GM11168 (cell line): ENCODE measurements around the gene OR6C68.
"Not testable (repeated sequence)": the region's sequence is repeated elsewhere in the genome, so short reads cannot be mapped to it uniquely, and the experiment has no call there.

Source experiments
- in situ Hi-C: fragments of 300-500 bp; cut with MboI; formaldehyde crosslinking; loops from one replicate; pipeline ENCODE4 v1.12.0; 2022; ENCODE audit warnings: low sequenced_read_pairs; ENCODE audit not compliant: unreplicated experiment

Gene OR6C68

DNA sequence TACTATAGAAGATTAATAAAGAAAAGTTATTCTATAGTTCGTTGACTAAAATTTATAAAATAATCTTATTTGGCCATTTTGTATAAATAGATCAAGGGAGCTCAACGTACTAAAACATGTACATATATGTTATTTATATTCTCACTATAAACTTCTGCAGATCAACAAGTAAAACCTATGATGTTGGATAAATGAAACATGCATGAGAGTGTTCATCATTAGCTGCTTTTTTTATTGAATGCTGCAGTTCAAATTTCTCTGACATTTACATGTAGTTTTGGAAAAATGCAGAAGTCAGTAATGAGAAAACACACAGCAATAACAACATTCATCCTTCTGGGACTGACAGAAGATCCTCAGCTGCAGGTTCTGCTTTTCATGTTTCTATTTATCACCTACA is at the start of gene OR6C68:
OR6C68 (plus strand) TSS at position 301 of the 400 bp plus-strand sequence; CDS start at position 301, 0 bp downstream.
- in situ Hi-C loops: no loop called here

DNA sequence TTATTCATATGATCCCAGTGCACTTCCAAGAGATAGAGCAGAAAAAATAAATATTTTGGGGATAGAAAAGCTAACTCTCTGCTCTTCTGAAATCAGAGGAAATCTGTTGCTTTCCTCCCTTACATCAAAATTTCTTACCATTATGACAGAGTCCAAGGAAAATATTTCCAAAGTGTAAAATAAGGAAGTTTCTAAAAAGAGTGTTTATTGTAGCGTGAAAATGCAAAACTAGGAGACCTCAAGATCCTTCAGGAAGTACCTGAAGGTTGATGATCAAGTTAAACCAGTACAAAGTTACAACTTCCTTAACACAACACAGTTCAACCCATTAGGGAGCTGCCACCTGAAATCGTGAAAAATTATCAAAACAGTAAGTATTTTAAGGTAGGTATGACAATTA is 48.4 kb upstream of the OR6C68 start, which contains the start of gene OR6C2:
OR6C2 (plus strand) TSS at position 301 of the 400 bp plus-strand sequence. CDS start 8,138 bp downstream, outside the sequence.
- in situ Hi-C loops: no loop called here

DNA sequence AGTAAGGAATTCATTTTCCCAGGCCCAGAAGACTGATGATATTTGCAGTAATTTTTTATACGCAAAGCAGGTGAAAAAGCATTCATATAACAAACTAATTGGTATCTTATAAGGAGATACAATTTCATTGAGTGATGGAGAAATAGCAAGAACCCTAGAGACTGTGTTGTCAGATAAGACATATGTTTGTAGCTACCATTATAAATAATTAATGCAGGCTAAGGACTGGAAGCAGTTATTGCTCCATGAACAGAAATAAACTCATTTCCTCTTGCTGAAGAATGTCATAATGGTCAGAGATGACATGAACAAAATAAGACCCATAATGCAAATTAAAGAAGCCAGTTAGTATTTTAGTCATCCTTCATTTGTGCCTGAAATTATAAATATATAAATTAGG is 46.8 kb upstream of the OR6C68 start:
- in situ Hi-C loops: no loop called here

DNA sequence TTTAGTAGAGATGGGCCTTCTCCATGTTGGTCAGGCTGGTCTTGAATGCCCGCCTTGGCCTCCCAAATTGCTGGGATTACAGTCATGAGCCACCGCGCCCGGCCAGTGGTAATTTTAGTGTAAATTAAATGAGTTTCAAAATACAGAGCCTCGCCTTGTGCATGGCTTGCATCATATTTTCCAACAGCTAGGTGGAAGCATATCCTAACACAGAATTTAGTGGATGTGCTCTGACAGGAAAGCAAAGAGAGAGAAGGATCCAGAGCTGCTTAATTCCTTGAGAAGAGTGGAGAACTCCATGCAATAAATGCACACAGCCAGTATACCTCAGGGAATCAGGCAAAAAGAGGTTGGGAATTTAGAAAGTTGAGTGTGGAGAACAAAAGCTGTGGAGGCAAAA is 45.9 kb upstream of the OR6C68 start:
- in situ Hi-C loops: no loop called here

DNA sequence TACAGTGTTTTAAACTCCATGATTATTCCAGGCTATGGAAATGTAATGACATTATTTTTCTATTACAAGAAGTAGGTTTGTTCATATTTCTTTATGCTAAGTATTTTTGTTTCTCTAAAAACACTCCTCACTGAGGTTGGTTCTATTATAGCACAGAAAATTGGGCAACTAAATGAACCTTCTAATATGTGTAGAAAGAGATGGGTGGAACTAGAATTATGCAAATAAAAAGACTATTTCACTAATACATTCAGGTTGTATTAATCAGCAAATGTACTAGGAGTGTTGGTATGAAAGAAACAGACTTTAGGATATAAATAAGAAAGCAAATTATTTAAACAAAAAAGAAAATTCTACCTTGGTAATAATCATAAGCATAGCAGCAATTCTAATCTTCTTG is 43.4 kb upstream of the OR6C68 start:
- in situ Hi-C loops: no loop called here

DNA sequence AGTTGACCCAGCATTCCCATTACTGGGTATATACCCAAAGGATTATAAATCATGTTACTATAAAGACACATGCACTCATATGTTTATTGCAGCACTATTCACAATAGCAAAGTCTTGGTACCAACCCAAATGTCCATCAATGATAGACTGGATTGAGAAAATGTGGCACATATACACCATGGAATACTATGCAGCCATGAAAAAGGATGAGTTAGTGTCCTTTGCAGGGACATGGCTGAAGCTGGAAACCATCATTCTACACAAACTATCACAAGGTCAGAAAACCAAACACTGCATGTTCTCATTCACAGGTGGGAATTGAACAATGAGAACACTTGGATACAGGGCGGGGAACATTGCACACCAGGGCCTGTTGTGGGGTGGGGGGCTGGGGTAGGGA is 27.3 kb upstream of the OR6C68 start:
- in situ Hi-C loops: not testable (repeated sequence)

DNA sequence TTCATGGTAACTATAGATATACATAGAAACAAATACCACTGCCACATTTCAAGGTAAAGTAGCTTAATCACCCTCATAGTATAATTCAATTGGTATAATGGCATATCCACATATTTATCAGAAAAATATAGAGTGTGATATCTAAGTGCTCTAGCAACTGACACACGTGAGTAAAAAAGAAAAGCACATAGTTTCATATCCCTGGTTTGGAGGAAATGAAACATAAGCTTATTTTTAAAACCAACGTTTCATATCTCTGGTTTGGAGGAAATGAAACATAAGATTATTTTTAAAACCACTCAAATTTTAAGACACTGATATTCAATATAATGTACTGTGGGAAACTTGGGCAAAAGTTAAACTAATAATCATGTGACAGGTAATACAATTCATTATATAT is 24.3 kb upstream of the OR6C68 start:
- in situ Hi-C loops: no loop called here

DNA sequence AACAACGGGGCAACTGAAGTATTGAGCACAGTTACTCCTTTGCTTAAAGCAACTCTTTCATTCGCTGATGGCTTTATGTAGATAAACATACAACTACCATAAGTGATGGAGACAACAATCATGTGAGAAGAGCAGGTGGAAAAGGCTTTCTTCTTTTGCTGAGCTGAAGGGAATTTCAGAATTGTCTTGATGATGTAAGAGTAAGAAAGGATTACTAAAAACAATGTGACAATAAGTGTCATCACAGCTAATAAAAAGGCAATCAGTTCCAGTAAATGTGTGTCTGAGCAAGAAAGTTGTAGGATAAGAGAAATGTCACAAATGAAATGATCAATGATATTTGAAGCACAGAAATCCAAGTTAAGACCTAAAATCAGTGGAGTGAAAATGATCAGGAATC is 22.9 kb upstream of the OR6C68 start:
- in situ Hi-C loops: no loop called here

DNA sequence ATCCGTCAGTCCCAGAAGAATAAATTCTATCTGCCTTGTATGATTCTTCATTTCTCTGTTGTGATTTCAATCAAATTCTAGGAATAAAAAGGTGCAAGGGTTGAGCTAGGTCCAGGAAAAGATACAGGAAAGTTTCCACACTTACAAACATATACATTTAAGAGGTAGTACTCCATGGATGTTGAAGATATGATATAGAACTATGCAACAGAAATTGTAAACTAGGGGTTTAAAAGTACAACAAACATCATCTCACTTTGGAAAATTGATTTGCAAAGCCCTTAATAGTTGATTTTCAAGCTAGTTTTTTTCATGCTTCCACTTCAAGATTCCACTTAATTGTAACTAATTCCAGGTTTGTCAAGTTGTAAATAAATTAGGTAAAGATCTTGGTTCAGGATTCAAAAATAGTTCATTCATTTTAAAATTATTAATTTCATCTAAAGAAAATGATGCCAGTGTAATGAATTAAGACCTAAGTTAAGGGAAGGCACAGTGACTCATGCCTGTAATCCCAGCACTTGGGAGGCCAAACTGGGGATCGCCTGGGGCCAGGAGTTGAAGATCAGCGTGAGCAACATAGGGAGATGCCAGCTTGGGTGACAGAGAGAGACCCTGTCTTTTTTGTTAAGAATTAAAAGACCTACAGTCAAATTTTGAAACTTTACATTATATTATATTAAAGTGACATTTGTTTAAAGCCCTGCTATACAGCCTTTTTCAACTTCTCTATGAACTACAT is 21.9 kb upstream of the OR6C68 start, which contains the start of gene OR6C70:
OR6C70 (minus strand) TSS at position 51 of the 742 bp plus-strand sequence; CDS start at position 51, 0 bp downstream.
- in situ Hi-C loops: no loop called here

DNA sequence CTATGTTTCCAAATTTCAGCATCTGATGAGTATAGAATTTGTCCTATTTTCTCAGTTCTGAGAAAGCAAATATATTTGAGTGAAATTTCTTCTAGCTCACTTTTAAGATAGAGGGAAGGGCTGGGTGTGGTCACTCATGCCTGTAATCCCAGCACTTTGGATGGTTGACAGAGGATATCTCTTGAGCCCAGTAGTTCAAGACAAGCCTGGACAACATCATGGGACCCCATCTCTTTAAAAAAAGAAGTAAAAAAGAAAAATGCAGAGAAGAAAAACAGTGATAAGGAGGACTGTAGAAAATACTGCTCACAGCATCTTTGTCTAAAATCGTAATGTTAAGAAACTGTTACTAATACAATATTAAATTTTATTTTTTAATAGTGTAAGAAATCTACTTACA is 19.9 kb upstream of the OR6C68 start:
- in situ Hi-C loops: no loop called here

DNA sequence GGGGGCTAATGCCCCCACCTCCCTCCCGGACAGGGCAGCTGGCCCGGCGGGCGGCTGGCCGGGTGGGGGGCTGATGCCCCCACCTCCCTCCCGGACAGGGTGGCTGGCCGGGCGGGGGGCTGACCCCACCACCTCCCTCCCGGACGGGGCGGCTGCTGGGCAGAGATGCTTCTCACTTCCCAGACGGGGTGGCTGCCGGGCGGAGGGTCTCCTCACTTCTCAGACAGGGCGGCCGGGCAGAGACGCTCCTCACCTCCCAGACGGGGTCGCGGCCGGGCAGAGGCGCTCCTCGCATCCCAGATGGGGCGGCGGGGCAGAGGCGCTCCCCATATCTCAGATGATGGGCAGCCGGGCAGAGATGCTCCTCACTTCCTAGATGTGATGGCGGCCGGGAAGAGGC is 13.0 kb upstream of the OR6C68 start:
- in situ Hi-C loops: not testable (repeated sequence)

DNA sequence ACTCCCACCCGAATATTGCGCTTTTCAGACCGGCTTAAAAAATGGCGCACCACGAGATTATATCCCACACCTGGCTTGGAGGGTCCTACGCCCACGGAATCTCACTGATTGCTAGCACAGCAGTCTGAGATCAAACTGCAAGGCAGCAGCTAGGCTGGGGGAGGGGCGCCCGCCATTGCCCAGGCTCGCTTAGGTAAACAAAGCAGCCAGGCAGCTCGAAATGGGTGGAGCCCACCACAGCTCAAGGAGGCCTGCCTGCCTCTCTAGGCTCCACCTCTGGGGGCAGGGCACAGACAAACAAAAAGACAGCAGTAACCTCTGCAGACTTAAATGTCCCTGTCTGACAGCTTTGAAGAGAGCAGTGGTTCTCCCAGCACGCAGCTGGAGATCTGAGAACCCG is 7.9 kb upstream of the OR6C68 start:
- in situ Hi-C loops: not testable (repeated sequence)

DNA sequence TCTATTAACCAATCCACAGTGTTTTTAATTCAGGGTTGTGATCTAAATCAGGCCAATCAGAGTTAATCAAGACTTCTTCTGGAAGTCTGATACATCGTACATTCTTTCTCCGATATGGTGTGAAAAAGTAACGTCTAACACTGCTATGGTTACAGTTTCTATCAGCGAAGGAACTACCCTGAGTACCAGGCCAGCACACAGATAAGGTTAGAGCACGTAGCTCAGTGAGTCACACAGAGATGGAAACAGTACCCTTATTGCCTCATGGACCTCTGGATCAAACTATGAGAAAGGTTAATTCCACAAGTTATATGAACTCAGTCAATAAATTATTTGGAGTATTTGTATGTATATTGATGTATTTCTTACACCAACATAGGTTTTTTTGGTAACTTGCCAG is 3.3 kb downstream of the OR6C68 start:
- in situ Hi-C loops: no loop called here

DNA sequence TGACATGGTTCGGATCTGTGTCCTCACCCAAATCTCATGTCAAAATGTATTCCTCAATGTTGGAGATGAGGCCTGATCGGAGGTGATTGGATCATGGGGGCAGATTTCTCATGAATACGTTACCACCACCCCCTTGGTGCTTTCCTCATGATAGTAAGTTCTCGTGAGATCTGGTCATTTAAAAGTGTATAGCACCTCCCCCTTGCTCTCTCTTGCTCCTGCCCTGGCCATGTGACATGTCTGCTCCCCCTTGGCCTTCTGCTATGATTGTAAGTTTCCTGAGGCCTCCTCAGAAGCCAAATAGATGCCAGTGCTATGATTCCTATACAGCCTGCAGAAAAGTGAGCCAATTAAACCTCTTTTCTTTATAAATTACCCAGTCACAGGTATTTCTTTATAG is 7.1 kb downstream of the OR6C68 start:
- in situ Hi-C loops: no loop called here

DNA sequence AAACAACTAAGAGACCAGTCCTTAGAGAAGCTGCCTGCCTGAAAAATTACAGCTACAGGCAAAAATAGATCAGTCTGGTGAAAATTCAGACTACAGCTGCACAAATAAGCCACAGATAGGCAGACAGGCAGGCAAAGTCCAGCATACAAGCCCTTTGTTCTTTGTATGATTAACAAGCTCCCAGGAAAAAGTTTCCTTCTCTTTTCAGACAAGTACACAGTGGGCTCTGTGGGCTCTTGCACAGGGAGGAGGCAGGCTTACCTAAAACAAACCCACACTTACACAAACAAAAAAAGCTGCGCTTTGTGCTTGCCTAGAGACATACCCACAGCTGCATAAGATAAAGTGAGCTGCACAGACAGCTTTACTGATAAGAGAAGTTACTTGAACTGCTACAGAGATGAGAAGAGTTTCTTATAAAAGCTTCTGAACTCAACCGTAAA is 7.7 kb downstream of the OR6C68 start:
- in situ Hi-C loops: no loop called here

DNA sequence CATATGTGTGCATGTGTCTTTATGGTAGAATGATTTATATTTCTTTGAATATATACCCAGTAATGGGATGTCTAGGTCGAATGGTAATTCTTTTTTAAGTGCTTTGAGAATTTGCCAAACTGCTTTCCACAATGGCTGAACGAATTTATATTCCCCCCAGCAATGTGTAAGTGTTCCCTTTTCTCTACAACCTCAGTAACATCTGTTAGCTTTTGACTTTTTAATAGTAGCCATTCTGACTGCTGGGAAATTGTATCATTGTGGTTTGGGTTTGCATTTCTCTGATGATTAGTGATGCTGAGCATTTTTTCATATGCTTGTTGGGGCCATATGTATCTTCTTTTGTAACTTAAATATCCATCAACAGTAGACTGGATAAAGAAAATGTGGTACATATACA is 9.4 kb downstream of the OR6C68 start:
- in situ Hi-C loops: no loop called here

DNA sequence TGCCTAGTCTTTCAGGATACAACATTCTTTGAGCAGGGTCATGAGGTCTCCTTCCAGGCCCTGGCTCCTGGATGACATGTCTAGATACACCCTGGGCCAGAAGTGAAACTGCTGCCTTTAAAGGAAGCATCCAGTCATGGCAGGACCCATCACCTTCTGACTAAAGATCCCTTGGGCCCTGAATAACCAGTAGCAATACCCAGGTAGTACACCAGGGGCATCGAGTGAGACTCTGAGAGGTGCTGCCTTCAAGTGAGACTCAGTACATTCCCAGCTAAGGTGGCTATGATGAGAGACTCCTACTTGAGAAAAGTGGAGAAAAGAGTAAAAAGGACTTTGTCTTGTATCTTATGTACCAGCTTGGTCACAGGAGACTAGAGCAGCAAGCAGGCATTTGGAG is 23.5 kb downstream of the OR6C68 start:
- in situ Hi-C loops: no loop called here

DNA sequence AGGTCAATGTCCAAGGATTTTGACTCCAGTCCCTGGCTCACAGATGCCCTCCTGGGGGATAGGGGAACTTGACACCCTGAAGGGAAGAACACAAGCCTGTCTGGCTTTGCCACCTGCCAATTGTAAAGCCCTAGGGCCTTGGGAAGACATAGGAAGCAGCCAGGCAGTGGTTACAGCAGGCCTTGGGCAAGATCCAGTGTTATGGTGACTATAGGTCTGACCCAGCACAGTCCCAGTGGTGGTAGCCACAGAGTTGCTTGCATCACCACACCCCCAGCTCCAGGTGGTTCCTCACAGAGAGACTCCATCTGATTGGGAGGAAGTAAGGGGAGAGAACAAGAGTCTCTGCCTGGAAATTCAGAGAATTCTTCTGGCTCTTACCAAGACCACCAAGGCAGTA is 24.2 kb downstream of the OR6C68 start:
- in situ Hi-C loops: no loop called here
